Activated CD4-positive, alpha-beta T cell treated with anti-CD3 and anti-CD28 coated beads, Interleukin-2, Interleukin-6, amounts not matched to agents 100 ng/mL and 50 ng/mL, durations not matched to agents 16 hours and 8 hours (primary cell): ENCODE measurements around the gene METTL14.

Source experiments
- DNase-seq: peaks from one replicate; pipeline ENCODE4 v3.0.0-alpha.2; 2020

The METTL14 gene

DNA sequence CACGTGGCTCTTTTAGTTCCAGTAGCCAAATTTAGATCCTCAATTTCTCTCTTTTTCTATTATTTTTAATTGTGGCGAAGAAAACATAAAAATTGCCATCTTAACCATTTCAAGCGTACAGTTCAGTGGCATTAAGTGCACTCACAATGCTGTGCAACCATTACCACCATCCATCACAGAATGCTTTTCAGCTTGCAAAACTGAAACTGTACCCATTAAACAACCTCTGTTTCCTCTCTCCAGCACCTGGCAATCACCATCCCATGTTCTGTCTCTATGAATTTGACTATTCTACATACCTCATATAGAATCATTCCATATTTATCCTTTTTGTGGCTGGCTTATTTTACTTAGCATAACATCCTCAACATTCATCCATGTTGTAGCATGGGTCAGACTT lies 74.9 kb downstream of the METTL14 start:
- DNase-seq, result no peak

DNA sequence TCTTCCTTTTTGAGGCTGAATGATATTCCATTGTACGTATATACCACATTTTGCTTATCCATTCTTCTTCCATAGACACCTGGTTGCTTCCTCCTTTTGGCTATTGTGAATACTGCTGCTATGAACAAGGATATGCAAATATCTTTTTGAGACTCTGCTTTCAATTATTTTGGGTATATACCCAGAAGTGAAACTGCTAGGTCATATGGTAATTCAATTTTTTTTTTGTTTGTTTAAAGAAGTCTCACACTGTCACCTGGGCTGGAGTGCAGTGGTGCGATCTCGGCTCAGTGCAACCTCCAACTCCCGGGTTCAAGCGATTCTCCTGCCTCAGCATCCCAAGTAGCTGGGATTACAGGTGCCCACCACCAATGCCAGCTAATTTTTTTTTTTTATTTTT lies 75.3 kb downstream of the METTL14 start:
- no peak for DNase-seq

DNA sequence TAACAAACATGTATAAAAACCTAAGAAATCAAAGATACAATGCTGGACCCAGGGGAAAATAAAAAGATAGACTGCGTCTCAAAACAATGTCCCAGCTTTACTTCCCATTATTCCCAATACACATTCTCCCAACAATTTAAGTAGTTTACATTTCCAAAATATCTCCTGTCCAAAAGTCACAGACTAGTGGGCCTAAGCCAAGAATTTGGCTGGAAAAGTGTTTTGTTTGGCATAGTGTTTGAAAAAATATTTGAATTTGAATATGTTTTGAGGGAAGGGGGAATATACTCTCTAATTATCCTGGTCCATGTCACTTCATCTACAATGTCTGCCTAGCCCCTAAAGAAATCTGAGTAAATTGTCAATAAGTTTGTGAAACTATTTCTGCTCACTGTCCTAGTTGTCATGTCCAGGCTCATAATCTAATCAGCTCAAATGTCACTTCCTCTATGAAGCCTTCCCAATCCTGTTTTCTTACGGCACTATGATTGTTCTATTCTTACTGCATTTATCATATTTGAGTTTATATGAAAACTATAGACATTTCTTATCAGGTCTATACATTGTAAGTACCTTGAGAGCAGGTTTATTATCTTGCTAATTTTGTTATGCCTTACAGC lies 76.3 kb downstream of the METTL14 start:
- no peak for DNase-seq

DNA sequence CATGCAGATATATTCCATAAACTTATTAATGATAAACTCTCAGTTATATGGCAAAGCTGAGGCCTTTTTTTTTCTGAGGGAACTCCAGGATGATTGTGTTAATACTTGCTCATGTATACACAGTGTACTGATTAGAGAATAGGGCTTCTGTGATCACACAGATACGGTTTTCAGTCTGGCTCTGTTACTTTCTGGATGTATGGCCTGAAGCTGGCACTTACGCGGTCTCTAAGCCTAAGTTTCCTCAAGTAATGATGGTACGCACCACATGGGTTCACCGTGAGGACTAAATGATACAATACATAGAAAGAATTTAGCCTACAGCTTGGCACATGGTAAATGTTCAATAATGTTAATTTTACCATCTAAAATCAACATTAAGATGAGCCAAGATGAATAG lies 77.0 kb downstream of the METTL14 start:
- no peak for DNase-seq

DNA sequence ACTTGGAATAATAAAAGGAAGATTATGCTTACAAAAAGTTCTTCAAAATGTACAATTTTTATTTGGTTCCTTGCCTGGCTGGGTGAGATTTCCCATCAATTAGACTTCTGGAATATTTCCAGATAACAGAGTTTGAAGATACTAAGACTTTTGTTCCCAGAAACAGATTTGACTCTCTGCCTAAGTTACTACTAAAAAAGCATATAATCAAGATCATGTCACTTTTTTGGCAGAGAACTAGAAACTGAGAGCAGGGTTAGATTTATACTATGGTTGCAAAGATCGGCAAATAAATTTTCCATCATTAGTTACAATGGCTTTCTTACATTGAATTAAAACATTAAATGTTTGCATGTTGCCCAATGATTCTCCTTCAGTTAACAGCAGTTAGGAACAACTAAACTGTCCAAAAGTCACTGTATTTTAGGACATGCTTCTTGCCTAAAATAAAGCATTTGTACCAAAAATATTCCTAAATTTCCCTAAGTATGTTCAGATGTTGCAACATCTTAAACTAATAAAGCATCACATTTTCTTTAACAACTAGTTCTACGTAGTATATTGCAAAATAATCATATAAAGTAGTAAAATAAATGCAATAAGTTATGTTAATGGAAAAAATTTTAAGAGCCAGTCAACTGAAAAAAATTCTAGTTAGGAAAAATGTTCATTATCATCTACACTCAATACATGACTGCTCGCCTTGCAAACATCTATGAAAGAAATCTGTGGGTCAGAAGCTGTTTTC lies 77.7 kb downstream of the METTL14 start:
- no peak for DNase-seq
